Measurements from ENCODE around the gene KDM1B. TPM values are rescaled to one million over a fixed set of nuclear protein-coding genes. Genes with fewer than 3 reads are reported as not detected.

The KDM1B gene
- total and polyA plus RNA-seq, 2 donors (not counting 3 experiments of a cell fraction or from before 2014, with no cell fraction given) = 3.0 to 10.8 TPM

DNA sequence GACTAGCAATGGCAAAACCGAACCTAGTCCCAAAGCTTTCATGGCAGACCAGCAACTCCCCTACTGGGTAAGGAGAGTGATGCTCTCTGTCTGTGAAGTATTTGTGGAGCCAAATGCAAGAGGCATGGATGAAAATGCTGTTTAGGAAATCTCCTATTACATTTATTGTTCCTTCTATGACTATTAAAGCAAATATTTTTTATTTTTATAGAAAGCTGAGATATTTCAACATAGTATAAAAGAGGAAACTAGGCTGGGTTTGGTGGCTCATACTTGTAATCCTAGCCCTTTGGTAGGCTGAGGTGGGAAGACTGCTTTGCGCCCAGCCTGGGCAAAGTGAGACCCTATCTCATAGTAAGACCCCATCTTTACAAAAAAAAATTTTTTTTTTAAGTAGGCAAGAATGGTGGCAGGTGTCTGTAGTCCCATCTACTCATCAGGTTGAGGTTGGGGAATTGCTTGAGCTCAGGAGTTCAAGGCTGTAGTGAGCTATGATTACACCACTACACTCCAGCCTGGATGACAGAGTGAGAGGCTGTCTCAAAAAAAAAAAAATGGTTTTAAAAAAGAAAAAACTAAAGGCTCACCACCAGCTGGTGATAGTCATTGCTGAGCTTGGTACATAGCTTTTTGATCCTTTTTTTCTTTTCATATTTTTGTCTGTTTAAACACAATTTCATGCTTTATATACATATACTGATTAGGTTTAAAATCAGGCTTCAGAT lies 11.3 kb downstream of the KDM1B start:
- DNase-seq (ENCODE audit: low read depth, low spot score) (no peak), FAIRE-seq (no peak)
- no peak overlapping the region for H2AFZ ChIP-seq (ENCODE audit: low read depth, low read length)
- no peaks in the 10 kb centered on the region for H4K20me1 ChIP-seq (replicated peaks; ENCODE audit: control insufficient read depth, extremely low read depth, insufficient read depth, low read length)
- H3K79me2 ChIP-seq (ENCODE audit: control insufficient read depth, insufficient read depth, low read length) = no peaks in the 10 kb centered on the region
- no peak overlapping the region for H3K4me2 ChIP-seq (ENCODE audit: insufficient read depth, low read length)
- H3K4me3 ChIP-seq (replicated peaks in 1 of 3; ENCODE audit: insufficient read depth in 1 of 3, low read depth in 1 of 3, low read length in 3 of 3) = no peak overlapping the region
- dilution Hi-C loops (cut with MboI; ENCODE audit: extremely low pct_ligation_motif_present, low sequenced_read_pairs) (no loop called here), intact Hi-C loops (cut with micrococcal nuclease) (no loop called here)
- ChIA-PET POLR2A (interaction anchor here (0.6 kb wide), 1 partner anchor 373 kb away, joined by 3 read pairs; no protein-coding TSS in a partner anchor), CTCF (no interaction called here)
- no peak overlapping the region for H3K9ac ChIP-seq (replicated peaks; ENCODE audit: extremely low read depth, insufficient read depth, low read length)
- BruUV-seq (replicated peaks) = no TSS peak
- peaks cover 0 to 2% of the 10 kb centered on the region in 2 experiments for H3K36me3 ChIP-seq (ENCODE audit: control insufficient read depth in 2 of 2, extremely low read depth in 1 of 2, insufficient read depth in 2 of 2, low read length in 2 of 2)
- H3K27me3 ChIP-seq (ENCODE audit: control insufficient read depth in 2 of 2, insufficient read depth in 2 of 2, low read length in 2 of 2) = no peaks in the 10 kb centered on the region
- H3K9me1 ChIP-seq (replicated peaks; ENCODE audit: control insufficient read depth, extremely low read depth, insufficient read depth, low read length) = no peaks in the 10 kb centered on the region
- H3K27ac ChIP-seq (ENCODE audit: insufficient read depth, low read depth, low read length) = no peak overlapping the region
- H3K4me1 ChIP-seq (ENCODE audit: control insufficient read depth, extremely low read depth, insufficient read depth, low read length) = no peaks in the 10 kb centered on the region
- TF ChIP-seq, protein P1, sequence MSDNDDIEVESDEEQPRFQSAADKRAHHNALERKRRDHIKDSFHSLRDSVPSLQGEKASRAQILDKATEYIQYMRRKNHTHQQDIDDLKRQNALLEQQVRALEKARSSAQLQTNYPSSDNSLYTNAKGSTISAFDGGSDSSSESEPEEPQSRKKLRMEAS (IDR thresholded peaks at IDR 0.05; ENCODE audit: insufficient read depth, insufficient read length) = no peak
- no peak for TF ChIP-seq JUN (IDR thresholded peaks at IDR 0.05; ENCODE audit: borderline replicate concordance, insufficient read depth, insufficient read length, low read depth)
- no peak for TF ChIP-seq POLR2A (IDR thresholded peaks at IDR 0.05; ENCODE audit: low read depth, low read length)
- TF ChIP-seq EZH2 (IDR thresholded peaks at IDR 0.05; ENCODE audit: borderline replicate concordance, low read depth, low read length, severe bottlenecking) = no peak
- no peak for TF ChIP-seq GATA2 (IDR thresholded peaks at IDR 0.05; ENCODE audit: insufficient read depth, insufficient read length, low read depth, low read length)
- H3K9me3 ChIP-seq (replicated peaks; ENCODE audit: control insufficient read depth, insufficient read depth, low read length) = no peaks in the 10 kb centered on the region

DNA sequence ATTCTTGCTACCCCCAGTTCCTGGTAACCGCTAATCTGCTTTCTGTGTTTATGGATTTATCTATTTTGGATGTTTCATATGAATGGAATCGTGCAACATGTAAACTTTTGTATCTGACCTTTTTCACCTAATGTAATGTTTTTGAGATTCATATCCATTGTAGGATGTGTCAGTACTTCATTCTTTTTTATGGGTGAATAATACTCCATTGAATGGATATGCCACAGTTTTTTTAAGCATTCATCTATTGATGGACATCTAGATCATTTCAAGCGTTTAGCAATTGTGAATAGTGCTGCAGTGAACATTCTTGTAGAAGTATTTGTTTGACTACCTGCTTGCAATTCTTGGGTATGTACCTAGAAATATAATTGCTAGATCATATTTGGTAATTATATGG lies 13.0 kb downstream of the KDM1B start:
- intact Hi-C loops (cut with micrococcal nuclease) = no loop called here
- Histone ChIP-seq H3K27me3 (ENCODE audit: control insufficient read depth in 2 of 2, insufficient read depth in 2 of 2, low read length in 2 of 2) (no peaks in the 10 kb centered on the region), H3K4me1 (ENCODE audit: control insufficient read depth, extremely low read depth, insufficient read depth, low read length) (no peaks in the 10 kb centered on the region), H3K9me3 (replicated peaks; ENCODE audit: control insufficient read depth, insufficient read depth, low read length) (no peaks in the 10 kb centered on the region), H3K9ac (replicated peaks; ENCODE audit: extremely low read depth, insufficient read depth, low read length) (no peak overlapping the region), H3K4me3 (replicated peaks in 1 of 3; ENCODE audit: insufficient read depth in 1 of 3, low read depth in 1 of 3, low read length in 3 of 3) (no peak overlapping the region), H3K27ac (ENCODE audit: insufficient read depth, low read depth, low read length) (no peak overlapping the region), H4K20me1 (replicated peaks; ENCODE audit: control insufficient read depth, extremely low read depth, insufficient read depth, low read length) (no peaks in the 10 kb centered on the region), H3K79me2 (ENCODE audit: control insufficient read depth, insufficient read depth, low read length) (no peaks in the 10 kb centered on the region), H3K36me3 (ENCODE audit: control insufficient read depth in 2 of 2, extremely low read depth in 1 of 2, insufficient read depth in 2 of 2, low read length in 2 of 2) (no peaks in the 10 kb centered on the region), H3K4me2 (ENCODE audit: insufficient read depth, low read length) (no peak overlapping the region), H2AFZ (ENCODE audit: low read depth, low read length) (no peak overlapping the region), H3K9me1 (replicated peaks; ENCODE audit: control insufficient read depth, extremely low read depth, insufficient read depth, low read length) (no peaks in the 10 kb centered on the region)
- POLR2A ChIA-PET = no interaction called here
- CTCF ChIA-PET = no interaction called here
- dilution Hi-C loops (cut with MboI; ENCODE audit: extremely low pct_ligation_motif_present, low sequenced_read_pairs) = no loop called here
- DNase-seq (ENCODE audit: low read depth, low spot score) (no peak), FAIRE-seq (no peak)
- TF ChIP-seq, protein P1 (IDR thresholded peaks at IDR 0.05; ENCODE audit: insufficient read depth, insufficient read length) = no peak
- TF ChIP-seq, protein P2, sequence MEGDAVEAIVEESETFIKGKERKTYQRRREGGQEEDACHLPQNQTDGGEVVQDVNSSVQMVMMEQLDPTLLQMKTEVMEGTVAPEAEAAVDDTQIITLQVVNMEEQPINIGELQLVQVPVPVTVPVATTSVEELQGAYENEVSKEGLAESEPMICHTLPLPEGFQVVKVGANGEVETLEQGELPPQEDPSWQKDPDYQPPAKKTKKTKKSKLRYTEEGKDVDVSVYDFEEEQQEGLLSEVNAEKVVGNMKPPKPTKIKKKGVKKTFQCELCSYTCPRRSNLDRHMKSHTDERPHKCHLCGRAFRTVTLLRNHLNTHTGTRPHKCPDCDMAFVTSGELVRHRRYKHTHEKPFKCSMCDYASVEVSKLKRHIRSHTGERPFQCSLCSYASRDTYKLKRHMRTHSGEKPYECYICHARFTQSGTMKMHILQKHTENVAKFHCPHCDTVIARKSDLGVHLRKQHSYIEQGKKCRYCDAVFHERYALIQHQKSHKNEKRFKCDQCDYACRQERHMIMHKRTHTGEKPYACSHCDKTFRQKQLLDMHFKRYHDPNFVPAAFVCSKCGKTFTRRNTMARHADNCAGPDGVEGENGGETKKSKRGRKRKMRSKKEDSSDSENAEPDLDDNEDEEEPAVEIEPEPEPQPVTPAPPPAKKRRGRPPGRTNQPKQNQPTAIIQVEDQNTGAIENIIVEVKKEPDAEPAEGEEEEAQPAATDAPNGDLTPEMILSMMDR (IDR thresholded peaks at IDR 0.05; ENCODE audit: extremely low read depth in 1 of 2, insufficient read depth in 1 of 2, low read depth in 1 of 2, low read length in 2 of 2) = no peak
- TF ChIP-seq MYC (IDR thresholded peaks at IDR 0.05; ENCODE audit: low read depth, low read length) = no peak
- TF ChIP-seq JUN (IDR thresholded peaks at IDR 0.05; ENCODE audit: borderline replicate concordance, insufficient read depth, insufficient read length, low read depth) = no peak
- TF ChIP-seq GATA2 (IDR thresholded peaks at IDR 0.05; ENCODE audit: insufficient read depth, insufficient read length, low read depth, low read length) = no peak
- no peak for TF ChIP-seq FOS (IDR thresholded peaks at IDR 0.05; ENCODE audit: borderline replicate concordance, insufficient read depth, low read length)
- TF ChIP-seq EZH2 (IDR thresholded peaks at IDR 0.05; ENCODE audit: borderline replicate concordance, low read depth, low read length, severe bottlenecking) = no peak
- TF ChIP-seq POLR2A (IDR thresholded peaks at IDR 0.05; ENCODE audit: low read depth, low read length) = no peak
- TF ChIP-seq POLR2AphosphoS5 (IDR thresholded peaks at IDR 0.05; ENCODE audit: insufficient read depth, low read depth, low read length) = no peak
- no TSS peak for BruUV-seq (replicated peaks)
